Measurements from ENCODE around the gene AZU1. TPM values are rescaled to one million over a fixed set of nuclear protein-coding genes. Genes with fewer than 3 reads are reported as not detected.
A peak's percentile ranks its signal among the peaks of the same experiment; 100 is the strongest.

Gene AZU1
- polyA plus RNA-seq, 3 donors = 2.7 to 5.7 (median 4.3) TPM

GRCh38 chr19:782185-782877 lies 45.3 kb upstream of the AZU1 start:
- H3K36me3 ChIP-seq (replicated peaks in 1 of 2; ENCODE audit: control insufficient read depth in 1 of 2, insufficient read depth in 2 of 2, low read length in 2 of 2) = no peaks in the 10 kb centered on the region
- H3K79me2 ChIP-seq (ENCODE audit: insufficient read depth, low read length) = no peaks in the 10 kb centered on the region
- 82% methylated on average over 23 of the region's 29 CpGs for WGBS (ENCODE audit: insufficient coverage)
- Mint-ChIP-seq H3K27me3 (ENCODE audit: low read depth in 3 of 3) (peaks cover 13 to 21% (median 18%) of the 10 kb centered on the region in 3 donors), H3K36me3 (no peaks in the 10 kb centered on the region), H3K9me3 (peaks cover 0 to 4% (median 0%) of the 10 kb centered on the region in 7 donors), H3K27ac (no peak overlapping the region), H3K4me3 (no peak overlapping the region), H3K4me1 (peaks cover 2% of the 10 kb centered on the region)
- no peak overlapping the region for H3K9ac ChIP-seq (ENCODE audit: insufficient read depth, low read length, poor library complexity, severe bottlenecking)
- no peak overlapping the region for H3K4me3 ChIP-seq (replicated peaks in 1 of 3; ENCODE audit: low read depth in 2 of 3, low read length in 3 of 3)
- no peak overlapping the region for H3K27ac ChIP-seq (ENCODE audit: low read depth in 1 of 2, low read length in 2 of 2)
- intact Hi-C loops (cut with micrococcal nuclease) = no loop called here
- H3K4me1 ChIP-seq (ENCODE audit: control insufficient read depth in 1 of 2, insufficient read depth in 2 of 2, low read length in 2 of 2) = no peaks in the 10 kb centered on the region
- peaks cover 0 to 2% of the 10 kb centered on the region in 2 donors for H3K27me3 ChIP-seq (ENCODE audit: control insufficient read depth in 2 of 2, insufficient read depth in 2 of 2, low read length in 2 of 2)
- H3K9me3 ChIP-seq (replicated peaks in 1 of 2; ENCODE audit: control insufficient read depth in 1 of 2, insufficient read depth in 1 of 2, low read length in 2 of 2) = no peaks in the 10 kb centered on the region
- no peak for TF ChIP-seq CTCF (IDR thresholded peaks at IDR 0.05)
- no peak overlapping the region for H2AFZ ChIP-seq (ENCODE audit: insufficient read depth, low read depth, low read length, poor library complexity, severe bottlenecking)
- DNase-seq = no peak
- H3K4me2 ChIP-seq (replicated peaks; ENCODE audit: extremely low read depth, low read length, poor library complexity, severe bottlenecking) = no peak overlapping the region
- no peaks in the 10 kb centered on the region for H4K20me1 ChIP-seq (ENCODE audit: insufficient read depth, low read length)

- H3K4me2 ChIP-seq (replicated peaks; ENCODE audit: extremely low read depth, low read length, poor library complexity, severe bottlenecking) = no peak overlapping the region
- H4K20me1 ChIP-seq (ENCODE audit: insufficient read depth, low read length) = no peaks in the 10 kb centered on the region
- H3K27ac ChIP-seq (ENCODE audit: low read depth in 1 of 2, low read length in 2 of 2) = no peak overlapping the region
- Mint-ChIP-seq H3K27me3 (ENCODE audit: low read depth in 3 of 3) (peaks cover 10 to 20% (median 18%) of the 10 kb centered on the region in 3 donors), H3K4me3 (no peak overlapping the region), H3K4me1 (peaks cover 2% of the 10 kb centered on the region), H3K9me3 (peaks cover 0 to 4% (median 0%) of the 10 kb centered on the region in 7 donors), H3K27ac (peak overlapping the region in 2 of 7 donors; percentile 41 to 69), H3K36me3 (no peaks in the 10 kb centered on the region)
- no peak for TF ChIP-seq CTCF (IDR thresholded peaks at IDR 0.05)
- no peak overlapping the region for H3K9ac ChIP-seq (ENCODE audit: insufficient read depth, low read length, poor library complexity, severe bottlenecking)
- H2AFZ ChIP-seq (ENCODE audit: insufficient read depth, low read depth, low read length, poor library complexity, severe bottlenecking) = no peak overlapping the region
- H3K4me3 ChIP-seq (replicated peaks in 1 of 3; ENCODE audit: low read depth in 2 of 3, low read length in 3 of 3) = no peak overlapping the region
- no peaks in the 10 kb centered on the region for H3K36me3 ChIP-seq (replicated peaks in 1 of 2; ENCODE audit: control insufficient read depth in 1 of 2, insufficient read depth in 2 of 2, low read length in 2 of 2)
- WGBS (ENCODE audit: insufficient coverage) = 56% methylated on average over 17 of the region's 30 CpGs
- H3K4me1 ChIP-seq (ENCODE audit: control insufficient read depth in 1 of 2, insufficient read depth in 2 of 2, low read length in 2 of 2) = no peaks in the 10 kb centered on the region
- intact Hi-C loops (cut with micrococcal nuclease) = no loop called here
- H3K79me2 ChIP-seq (ENCODE audit: insufficient read depth, low read length) = no peaks in the 10 kb centered on the region
- H3K9me3 ChIP-seq (replicated peaks in 1 of 2; ENCODE audit: control insufficient read depth in 1 of 2, insufficient read depth in 1 of 2, low read length in 2 of 2) = no peaks in the 10 kb centered on the region
- no peak for DNase-seq
- H3K27me3 ChIP-seq (ENCODE audit: control insufficient read depth in 2 of 2, insufficient read depth in 2 of 2, low read length in 2 of 2) = peaks cover 0 to 2% of the 10 kb centered on the region in 2 donors
These were observed 44.6 kb upstream of the AZU1 start for GRCh38 chr19:782878-783668.
